GM18873 (cell line): ENCODE measurements around the gene SLC35F2.
"Not testable (repeated sequence)": the region's sequence is repeated elsewhere in the genome, so short reads cannot be mapped to it uniquely, and the experiment has no call there.

Experiments used
- ATAC-seq: cut with Tn5 transposase; IDR thresholded peaks from one replicate; pipeline ENCODE4 v1.9.1; 2021; ENCODE audit warnings: mild to moderate bottlenecking, moderate library complexity, moderate number of reproducible peaks; ENCODE audit not compliant: unreplicated experiment, low FRiP score

Gene SLC35F2

GRCh38 chr11:107842412-107843100, 16.0 kb downstream of the SLC35F2 start:
- ATAC-seq = no peak

- peak; percentile 9 for ATAC-seq
Observed at GRCh38 chr11:107840129-107840484, 18.5 kb downstream of the SLC35F2 start.

GRCh38 chr11:107836851-107837250, 21.7 kb downstream of the SLC35F2 start:
- no peak for ATAC-seq

GRCh38 chr11:107834995-107835394, 23.6 kb downstream of the SLC35F2 start:
- ATAC-seq = no peak

- not testable (repeated sequence) for ATAC-seq
Observed at GRCh38 chr11:107833926-107834325, 24.7 kb downstream of the SLC35F2 start.

- no peak for ATAC-seq
Observed at GRCh38 chr11:107830915-107831540, 27.6 kb downstream of the SLC35F2 start.

- no peak for ATAC-seq
Observed at GRCh38 chr11:107827041-107827440, 31.5 kb downstream of the SLC35F2 start.

GRCh38 chr11:107825875-107826274, 32.7 kb downstream of the SLC35F2 start:
- no peak for ATAC-seq

- no peak for ATAC-seq
Observed at GRCh38 chr11:107824668-107825369, 33.8 kb downstream of the SLC35F2 start.

- no peak for ATAC-seq
Observed at GRCh38 chr11:107821199-107821927, 37.2 kb downstream of the SLC35F2 start.

- no peak for ATAC-seq
Observed at GRCh38 chr11:107819361-107820014, 39.1 kb downstream of the SLC35F2 start.

- no peak for ATAC-seq
Observed at GRCh38 chr11:107818491-107818890, 40.1 kb downstream of the SLC35F2 start.

- no peak for ATAC-seq
Observed at GRCh38 chr11:107816028-107816427, 42.6 kb downstream of the SLC35F2 start.

GRCh38 chr11:107810875-107811274, 47.7 kb downstream of the SLC35F2 start:
- no peak for ATAC-seq

GRCh38 chr11:107808521-107808920, 50.1 kb downstream of the SLC35F2 start:
- ATAC-seq = no peak

- ATAC-seq = no peak
Observed at GRCh38 chr11:107804971-107805370, 53.6 kb downstream of the SLC35F2 start.

GRCh38 chr11:107804211-107804610, 54.4 kb downstream of the SLC35F2 start:
- no peak for ATAC-seq

- ATAC-seq = no peak
Observed at GRCh38 chr11:107801641-107802040, 56.9 kb downstream of the SLC35F2 start.

- ATAC-seq = peak; percentile 59
Observed at GRCh38 chr11:107799218-107799859, 59.2 kb downstream of the SLC35F2 start.

- ATAC-seq = no peak
Observed at GRCh38 chr11:107792049-107792443, 66.5 kb downstream of the SLC35F2 start.
